NCI-H524 treated with DMSO at 0.1 percent for 48 hours (cell line): ENCODE results near the gene BLID.
A peak's percentile ranks its signal among the peaks of the same experiment; 100 is the strongest.

Experiments
- DNase-seq: peaks from one replicate; lab custom pipeline; 2025; lab: John Stamatoyannopoulos, UW

The BLID gene

GRCh38 chr11:122076512-122077120, 39.4 kb downstream of the BLID start:
- no peak for DNase-seq

- no peak for DNase-seq
These were observed 41.0 kb downstream of the BLID start for GRCh38 chr11:122075016-122075415.

GRCh38 chr11:122074022-122074421, 42.0 kb downstream of the BLID start:
- no peak for DNase-seq

DNA sequence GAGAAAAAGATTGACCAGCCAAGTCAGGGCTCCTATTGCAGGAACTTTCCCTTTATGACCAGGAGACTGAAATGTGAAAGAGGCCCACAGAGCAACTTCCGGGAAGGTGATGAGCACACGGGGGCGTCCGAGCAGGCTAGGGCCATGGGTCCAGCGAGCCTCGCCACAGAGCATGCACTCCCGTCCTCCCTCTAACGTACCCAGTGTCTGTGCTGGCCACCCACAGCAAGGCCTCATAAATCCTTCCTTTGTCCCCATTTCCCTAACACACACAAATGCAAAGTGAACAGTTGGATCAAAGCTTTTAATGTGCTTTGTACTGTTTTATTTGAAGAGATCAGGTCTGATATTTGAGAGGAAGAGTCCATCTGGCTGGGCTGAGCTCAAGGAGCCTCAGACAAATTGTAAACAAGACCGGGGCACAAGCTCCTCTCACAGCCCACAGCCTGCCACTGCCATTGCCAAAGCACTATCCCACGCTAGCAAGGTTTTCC, 44.3 kb downstream of the BLID start:
- DNase-seq = peak; percentile 17

GRCh38 chr11:122069707-122070360, 46.2 kb downstream of the BLID start:
- no peak for DNase-seq

- no peak for DNase-seq
These were observed 47.2 kb downstream of the BLID start for GRCh38 chr11:122068837-122069236.

GRCh38 chr11:122068141-122068540, 47.9 kb downstream of the BLID start:
- no peak for DNase-seq
